ENCODE measurements around the gene NFKB1. TPM values are rescaled to one million over a fixed set of nuclear protein-coding genes. Genes with fewer than 3 reads are reported as not detected.

NFKB1 gene
- total and polyA plus RNA-seq, 9 donors = 18.6 to 45.0 (median 36.6) TPM

- intact Hi-C loops (cut with DNase I) = no loop called here
- Histone ChIP-seq H3K4me3 (no peak overlapping the region), H3K27me3 (no peaks in the 10 kb centered on the region), H3K4me1 (ENCODE audit: insufficient read depth) (peaks cover 5% of the 10 kb centered on the region), H3K27ac (no peak overlapping the region), H3K9me3 (no peaks in the 10 kb centered on the region), H3K36me3 (no peaks in the 10 kb centered on the region)
- no peak for DNase-seq
- WGBS, 3 donors = 22 to 47% (median 29%) methylated on average over 1 of the region's 1 CpG
- TF ChIP-seq EP300 (IDR thresholded peaks at IDR 0.05) (no peak), CTCF (IDR thresholded peaks at IDR 0.05) (no peak), POLR2A (IDR thresholded peaks at IDR 0.05) (no peak)
Measured at GRCh38 chr4:102529977-102530376, 28.8 kb downstream of the NFKB1 start.

DNA sequence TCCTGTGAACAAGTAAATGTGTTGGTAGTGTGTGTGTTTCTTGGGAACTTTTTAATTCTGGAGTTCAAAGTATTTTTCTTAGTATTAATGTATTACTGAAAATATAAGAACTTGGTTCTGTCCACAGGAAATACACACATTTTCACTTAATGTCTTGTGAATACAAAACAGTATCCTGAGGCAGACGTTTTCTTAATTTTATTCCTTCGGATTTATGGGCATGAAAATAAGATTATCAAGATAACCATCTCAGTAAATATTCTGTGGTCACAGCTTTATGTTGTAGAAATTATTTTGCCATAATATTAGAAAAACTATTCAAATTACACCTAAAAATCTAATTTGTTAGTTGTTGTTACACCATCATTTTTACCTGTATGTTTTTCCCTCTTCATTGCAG lies 29.8 kb downstream of the NFKB1 start:
- 92 to 94% (median 93%) methylated on average over 2 of the region's 2 CpGs for WGBS, 3 donors
- intact Hi-C loops (cut with DNase I) = no loop called here
- Histone ChIP-seq H3K9me3 (no peaks in the 10 kb centered on the region), H3K27me3 (no peaks in the 10 kb centered on the region), H3K4me3 (no peak overlapping the region), H3K36me3 (no peaks in the 10 kb centered on the region), H3K27ac (no peak overlapping the region), H3K4me1 (ENCODE audit: insufficient read depth) (peaks cover 5% of the 10 kb centered on the region)
- no peak for TF ChIP-seq EP300 (IDR thresholded peaks at IDR 0.05)
- TF ChIP-seq POLR2A (IDR thresholded peaks at IDR 0.05) = no peak
- no peak for TF ChIP-seq CTCF (IDR thresholded peaks at IDR 0.05)
- DNase-seq = no peak

DNA sequence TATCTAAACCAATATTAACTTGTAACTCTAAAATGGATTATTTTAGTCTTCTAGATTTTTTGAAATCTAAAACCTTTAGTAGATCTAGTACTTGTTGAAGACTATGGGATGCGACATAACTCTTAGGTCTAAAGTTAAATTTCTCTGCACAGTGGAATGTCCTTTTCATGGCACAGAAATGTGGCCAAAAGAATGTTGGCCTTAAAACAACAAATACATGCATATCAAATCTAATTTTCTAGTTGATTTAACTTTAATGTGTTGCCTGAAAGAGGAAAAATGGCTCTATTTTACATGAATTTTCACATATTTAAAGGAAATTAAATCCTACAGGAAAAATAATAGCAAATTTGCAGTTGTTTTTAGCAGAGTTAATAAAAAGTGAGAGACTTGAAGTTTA lies 30.3 kb downstream of the NFKB1 start:
- H3K4me1 ChIP-seq (ENCODE audit: insufficient read depth) = peaks cover 5% of the 10 kb centered on the region
- no peak overlapping the region for H3K4me3 ChIP-seq
- no peaks in the 10 kb centered on the region for H3K9me3 ChIP-seq
- 92 to 96% (median 96%) methylated on average over 1 of the region's 1 CpG for WGBS, 3 donors
- TF ChIP-seq POLR2A (IDR thresholded peaks at IDR 0.05) (no peak), CTCF (IDR thresholded peaks at IDR 0.05) (no peak), EP300 (IDR thresholded peaks at IDR 0.05) (no peak)
- H3K27ac ChIP-seq = no peak overlapping the region
- no peak for DNase-seq
- no peaks in the 10 kb centered on the region for H3K36me3 ChIP-seq
- H3K27me3 ChIP-seq = no peaks in the 10 kb centered on the region
- intact Hi-C loops (cut with DNase I) = no loop called here

DNA sequence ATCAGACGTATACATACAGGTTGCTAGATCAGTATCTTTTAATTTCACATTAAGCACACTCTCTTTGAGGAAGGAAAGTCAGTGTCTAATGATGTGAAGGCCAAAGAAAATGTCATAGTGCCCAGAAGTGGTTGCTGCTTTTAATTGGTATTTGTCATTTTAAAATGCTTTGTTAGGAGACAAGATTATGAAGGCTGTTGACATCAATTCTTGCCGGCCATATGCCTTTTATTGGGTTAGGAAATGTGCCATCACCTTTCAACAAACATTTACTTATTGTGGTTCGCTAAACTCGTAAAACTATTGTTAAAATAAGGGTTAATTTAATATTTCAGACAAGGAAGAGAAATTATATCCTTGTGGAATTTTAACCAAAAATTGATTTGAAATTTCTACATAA lies 32.2 kb downstream of the NFKB1 start:
- Histone ChIP-seq H3K4me1 (ENCODE audit: insufficient read depth) (peaks cover 2% of the 10 kb centered on the region), H3K4me3 (no peak overlapping the region), H3K27ac (no peak overlapping the region), H3K9me3 (no peaks in the 10 kb centered on the region), H3K27me3 (no peaks in the 10 kb centered on the region), H3K36me3 (no peaks in the 10 kb centered on the region)
- intact Hi-C loops (cut with DNase I) = no loop called here
- no peak for DNase-seq
- 92 to 96% (median 94%) methylated on average over 4 of the region's 4 CpGs for WGBS, 3 donors
- TF ChIP-seq EP300 (IDR thresholded peaks at IDR 0.05) (no peak), POLR2A (IDR thresholded peaks at IDR 0.05) (no peak), CTCF (IDR thresholded peaks at IDR 0.05) (no peak)

DNA sequence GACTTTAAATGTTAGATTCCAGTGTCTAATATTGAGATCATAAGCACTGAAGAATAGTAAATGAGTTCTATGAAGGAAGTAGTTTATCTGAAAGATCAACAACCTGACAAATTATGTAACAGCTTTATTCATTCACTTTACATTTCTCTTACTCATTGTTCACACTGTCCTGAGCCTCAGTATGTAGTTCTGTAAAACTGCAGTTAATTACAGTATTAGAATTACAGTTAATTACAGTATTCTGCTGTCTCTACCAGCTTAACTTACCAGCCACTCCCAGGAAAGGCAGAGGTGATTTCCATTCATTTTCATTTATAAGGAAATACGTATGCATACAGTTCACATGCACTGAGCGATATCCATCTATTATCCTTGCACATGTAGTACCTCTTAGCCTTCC lies 32.7 kb downstream of the NFKB1 start:
- Histone ChIP-seq H3K9me3 (no peaks in the 10 kb centered on the region), H3K4me1 (ENCODE audit: insufficient read depth) (no peaks in the 10 kb centered on the region), H3K27me3 (no peaks in the 10 kb centered on the region), H3K36me3 (no peaks in the 10 kb centered on the region), H3K4me3 (no peak overlapping the region), H3K27ac (no peak overlapping the region)
- intact Hi-C loops (cut with DNase I) = no loop called here
- no peak for DNase-seq
- 95 to 98% (median 97%) methylated on average over 2 of the region's 2 CpGs for WGBS, 3 donors
- TF ChIP-seq EP300 (IDR thresholded peaks at IDR 0.05) = no peak
- TF ChIP-seq CTCF (IDR thresholded peaks at IDR 0.05) = no peak
- TF ChIP-seq POLR2A (IDR thresholded peaks at IDR 0.05) = no peak
